Heart left ventricle (tissue), 16 donors: ENCODE data around the gene PCSK6. TPM values are rescaled to one million over a fixed set of nuclear protein-coding genes. Genes with fewer than 3 reads are reported as not detected.

Source experiments
- ATAC-seq, 4 donors: fragments of 200-7000 bp; cut with Tn5 transposase; one replicate each; pipeline ENCODE4 v1.9.1; 2020 to 2022; ENCODE audit warnings: moderate library complexity in 4 of 4, mild to moderate bottlenecking in 3 of 4, moderate number of reproducible peaks in 1 of 4
- DNase-seq, 5 donors: peaks; one replicate each; pipeline ENCODE4 v3.0.0-alpha.2; 2020
- H3K27ac ChIP-seq, 12 donors: fragments of 200-600 bp; sonication (generic) in 4 of 12; one replicate each; pipeline versions ENCODE4 v1.5.0 to v1.8.0; 2016 to 2022; ENCODE audit warnings: mild to moderate bottlenecking in 2 of 12
- H3K27me3 ChIP-seq, 9 donors: fragments of 200-600 bp; sonication (generic) in 2 of 9; one replicate each; pipeline versions ENCODE4 v1.5.1 to v1.8.0; 2016 to 2022; ENCODE audit warnings: mild to moderate bottlenecking in 3 of 9
- H3K36me3 ChIP-seq, 9 donors: fragments of 200-600 bp; sonication (generic) in 2 of 9; one replicate each; pipeline versions ENCODE4 v1.5.0 to v1.8.0; 2018 to 2022; ENCODE audit warnings: mild to moderate bottlenecking in 2 of 9
- H3K4me1 ChIP-seq, 12 donors: fragments of 200-600 bp; sonication (generic) in 4 of 12; one replicate each; pipeline versions ENCODE4 v1.5.0 to v1.8.0; 2016 to 2022; ENCODE audit warnings: mild to moderate bottlenecking in 3 of 12
- H3K4me3 ChIP-seq, 12 donors: fragments of 200-600 bp; sonication (generic) in 4 of 12; one replicate each; pipeline versions ENCODE4 v1.5.0 to v1.8.0; 2017 to 2022; ENCODE audit warnings: mild to moderate bottlenecking in 9 of 12, moderate library complexity in 4 of 12
- H3K9me3 ChIP-seq, 12 donors: fragments of 200-600 bp; sonication (generic) in 4 of 12; one replicate each; pipeline versions ENCODE4 v1.5.0 to v1.8.0; 2016 to 2022; ENCODE audit warnings: mild to moderate bottlenecking in 1 of 12
- CTCF ChIP-seq, 12 donors: fragments of 200-600 bp; sonication (generic) in 4 of 12; IDR thresholded peaks; one replicate each; pipeline versions ENCODE4 v1.5.0 to v1.8.0; 2018 to 2022; ENCODE audit warnings: antibody characterized with exemption in 12 of 12, mild to moderate bottlenecking in 5 of 12
- POLR2A ChIP-seq, 2 donors: fragments of 450-650 bp; IDR thresholded peaks; one replicate each; pipeline ENCODE4 v1.6.1; 2017; ENCODE audit warnings: antibody characterized with exemption in 2 of 2, mild to moderate bottlenecking in 2 of 2, moderate library complexity in 2 of 2
- WGBS, 4 donors: extraction: QIAGEN DNeasy Blood & Tissue Kit in 2 of 4; methylation state at CpG; one replicate each; pipeline versions ENCODE4 v1.1.5 to v1.1.7; 2013 to 2018; 5-methylcytosine and 5-hydroxymethylcytosine counted together
- intact Hi-C, 10 donors: fragments of 100-400 bp; cut with DNase I; formaldehyde crosslinking; loops; one replicate each; pipeline versions ENCODE4 v1.11.1 to v1.14.2; 2022
- polyA plus RNA-seq, 2 donors: library from polyadenylated mRNA; stranded (reverse); fragments of 200-250 nt; gene quantifications; one replicate each; pipeline ENCODE4 v1.2.3, GENCODE V29; 2013
- total RNA-seq, 9 donors: library from RNA; depleted of rRNA in 2 of 9; stranded (reverse); fragments of >200 nt in 2 of 9; fragmentation: NEBNext Ultra II Directional in 3 of 9; extraction: Animal tissue kit (Norgen Biotek cat#: 25700) in 3 of 9; gene quantifications; one replicate each; pipeline versions ENCODE4 v1.1.0 to v1.2.4, GENCODE V29; 2016 to 2023
- donor health status: ischemic (EF 13 %, LVEDD 7.1; RV severe dilation, severe dysfunction).
- donor health status: healthy with polysubstance abuse.
- donor health status: DM: no; HTN: yes; CAD: no.
- donor health status: DM: no; HTN: no; CAD: no.
- donor health status: ischemic (EF 25% LVEDD 6.9; RV normal size, moderate dysfunction).
- donor health status: ischemic (EF 25% LVEDD 5.7; RV mildly dilated, moderate dysfunction).
- donor health status: healthy.
- donor health status: DM: yes; HTN: yes; CAD: no.
- donor health status: ischemic (EF 35%, LVEDD 5.7; RV mildly dilated, moderate dysfunction).
- donor health status: nonischemic (EF 11% LVEDD 7.7; RV severe dilation, severe dysfunction).
- donor health status: DM: yes; HTN: yes; CAD: no.
- donor health status: PGD.
- donor health status: ischemic (EF 29% LVEDD 5.4; RV normal size, mild dysfunction).
- donor health status: nonischemic (EF 23%, LVEDD 6.1; RV moderate dilation, normal function).

PCSK6 gene
- total and polyA plus RNA-seq, 11 donors, result 7.3 to 41.7 (median 22.3) TPM

- Histone ChIP-seq H3K4me1 (peaks cover 0 to 16% (median 2%) of the 10 kb centered on the region in 12 donors), H3K27me3 (peaks cover 0 to 7% (median 0%) of the 10 kb centered on the region in 9 donors), H3K9me3 (peaks cover 0 to 13% (median 6%) of the 10 kb centered on the region in 12 donors), H3K27ac (no peak overlapping the region), H3K4me3 (no peak overlapping the region), H3K36me3 (no peaks in the 10 kb centered on the region)
- ATAC-seq (no peak), DNase-seq (no peak)
- WGBS, 4 donors, result 85 to 94% (median 91%) methylated on average over 18 of the region's 18 CpGs
- intact Hi-C loops, result loop anchor here in 1 of 10 donors (5.0 kb wide), 1 partner anchor 51 kb away; no protein-coding TSS in a partner anchor
- no peak for TF ChIP-seq POLR2A (IDR thresholded peaks at IDR 0.05)
- TF ChIP-seq CTCF (IDR thresholded peaks at IDR 0.05), result no peak
Measured at GRCh38 chr15:101522621-101523559, 33.4 kb upstream of the PCSK6 start.

- H3K27me3 ChIP-seq, result peaks cover 0 to 7% (median 0%) of the 10 kb centered on the region in 9 donors
- DNase-seq, result no peak
- TF ChIP-seq POLR2A (IDR thresholded peaks at IDR 0.05), result no peak
- no peak for TF ChIP-seq CTCF (IDR thresholded peaks at IDR 0.05)
- no peak overlapping the region for H3K27ac ChIP-seq
- peaks cover 0 to 8% (median 0%) of the 10 kb centered on the region in 12 donors for H3K4me1 ChIP-seq
- H3K36me3 ChIP-seq, result no peaks in the 10 kb centered on the region
- H3K4me3 ChIP-seq, result no peak overlapping the region
- ATAC-seq, result no peak
- peaks cover 0 to 21% (median 14%) of the 10 kb centered on the region in 12 donors for H3K9me3 ChIP-seq
- 80 to 83% (median 82%) methylated on average over 11 of the region's 11 CpGs for WGBS, 4 donors
- intact Hi-C loops, result loop anchor here in 1 of 10 donors (5.0 kb wide), 1 partner anchor 50 kb away; no protein-coding TSS in a partner anchor
Measured at GRCh38 chr15:101522091-101522490, 32.6 kb upstream of the PCSK6 start.

GRCh38 chr15:101521591-101521990, 32.1 kb upstream of the PCSK6 start:
- peaks cover 0 to 8% (median 0%) of the 10 kb centered on the region in 12 donors for H3K4me1 ChIP-seq
- H3K9me3 ChIP-seq, result peaks cover 0 to 26% (median 19%) of the 10 kb centered on the region in 12 donors
- DNase-seq (no peak), ATAC-seq (no peak)
- no peak overlapping the region for H3K4me3 ChIP-seq
- 31 to 39% (median 36%) methylated on average over 5 of the region's 5 CpGs for WGBS, 4 donors
- TF ChIP-seq POLR2A (IDR thresholded peaks at IDR 0.05) (no peak), CTCF (IDR thresholded peaks at IDR 0.05) (no peak)
- H3K27me3 ChIP-seq, result peaks cover 0 to 7% (median 0%) of the 10 kb centered on the region in 9 donors
- intact Hi-C loops, result loop anchor here in 1 of 10 donors (5.0 kb wide), 1 partner anchor 49 kb away; no protein-coding TSS in a partner anchor
- H3K27ac ChIP-seq, result no peak overlapping the region
- no peaks in the 10 kb centered on the region for H3K36me3 ChIP-seq

- H3K4me1 ChIP-seq, result peaks cover 0 to 8% (median 0%) of the 10 kb centered on the region in 12 donors
- H3K27me3 ChIP-seq, result peaks cover 0 to 7% (median 0%) of the 10 kb centered on the region in 9 donors
- no peaks in the 10 kb centered on the region for H3K36me3 ChIP-seq
- intact Hi-C loops, result loop anchor here in 1 of 10 donors (5.0 kb wide), 1 partner anchor 49 kb away; no protein-coding TSS in a partner anchor
- no peak overlapping the region for H3K27ac ChIP-seq
- ATAC-seq, result no peak
- peaks cover 0 to 31% (median 24%) of the 10 kb centered on the region in 12 donors for H3K9me3 ChIP-seq
- no peak overlapping the region for H3K4me3 ChIP-seq
- 67 to 73% (median 68%) methylated on average over 3 of the region's 3 CpGs for WGBS, 4 donors
- DNase-seq, result no peak
- TF ChIP-seq CTCF (IDR thresholded peaks at IDR 0.05) (no peak), POLR2A (IDR thresholded peaks at IDR 0.05) (no peak)
Measured at GRCh38 chr15:101521069-101521468, 31.6 kb upstream of the PCSK6 start.
